K562 (cell line): ENCODE measurements around the gene RRAGD.

Experiments
- ADNP ChIP-seq: fragments of 200-800 bp; sonication (Bioruptor generic); IDR thresholded peaks from 2 replicates; pipeline ENCODE4 v1.6.1; 2016; ENCODE audit warnings: missing genetic modification characterization, missing compliant biosample characterization
- ATF2 ChIP-seq: sonication (generic); formaldehyde crosslinking; IDR thresholded peaks from 2 replicates; pipeline ENCODE4 v1.8.1; 2022; ENCODE audit warnings: missing genetic modification reagents
- CBFA2T2 ChIP-seq: fragments of 450-650 bp; conservative IDR thresholded peaks from 2 replicates; pipeline ENCODE4 v1.6.1; 2017; ENCODE audit warnings: mild to moderate bottlenecking
- NFIC ChIP-seq: fragments of 450-650 bp; IDR thresholded peaks from 2 replicates; pipeline ENCODE4 v1.6.1; 2017; ENCODE audit warnings: mild to moderate bottlenecking, inconsistent platforms
- POLR2A ChIP-seq: fragments of 450-650 bp; conservative IDR thresholded peaks from 2 replicates; pipeline ENCODE4 v1.6.1; 2016
- RAD21 ChIP-seq, 2 experiments: fragments of 250-450 bp in 1 of 2; fragments of 450-650 bp in 1 of 2; sonication (Bioruptor Pico) in 1 of 2; formaldehyde crosslinking in 1 of 2; IDR thresholded peaks in 1 of 2; conservative IDR thresholded peaks in 1 of 2; 2 replicates each; pipeline versions ENCODE4 v1.4.0 to v1.8.0; 2020 to 2022; ENCODE audit warnings: mild to moderate bottlenecking in 2 of 2, moderate library complexity in 1 of 2
- TARDBP ChIP-seq: fragments of 450-650 bp; IDR thresholded peaks from 2 replicates; pipeline ENCODE4 v1.6.1; 2016
- TOE1 ChIP-seq, 2 experiments: fragments of 450-650 bp in 1 of 2; sonication (generic) in 1 of 2; formaldehyde crosslinking in 1 of 2; IDR thresholded peaks; 2 replicates each; pipeline versions ENCODE4 v1.7.1 to v1.8.0; 2016 to 2022; ENCODE audit warnings: borderline replicate concordance in 2 of 2, mild to moderate bottlenecking in 2 of 2, antibody characterized with exemption in 1 of 2, inconsistent platforms in 1 of 2, low read depth in 1 of 2, missing genetic modification reagents in 1 of 2, moderate library complexity in 1 of 2
- ZNF124 ChIP-seq: sonication (generic); formaldehyde crosslinking; IDR thresholded peaks from 2 replicates; pipeline ENCODE4 v1.8.1; 2022; ENCODE audit warnings: missing genetic modification reagents
- TF ChIP-seq, protein P1 (sequence below), 3 experiments: IDR thresholded peaks in 2 of 3; conservative IDR thresholded peaks in 1 of 3; 2 replicates each; pipeline ENCODE4 v1.5.1; 2011 to 2012; ENCODE audit warnings: low read length in 3 of 3, mild to moderate bottlenecking in 3 of 3, control low read depth in 2 of 3, improper control_type of control experiment in 1 of 3, inconsistent platforms in 1 of 3, low read depth in 1 of 3, mixed read lengths in 1 of 3, moderate library complexity in 1 of 3; ENCODE audit not compliant: insufficient read depth in 2 of 3
- TF ChIP-seq, protein P2 (sequence below), 2 experiments: fragments of 450-650 bp in 1 of 2; sonication (generic) in 1 of 2; formaldehyde crosslinking in 1 of 2; IDR thresholded peaks; 2 replicates each; pipeline versions ENCODE4 v1.7.1 to v1.9.0; 2016 to 2022; ENCODE audit warnings: inconsistent platforms in 1 of 2, mild to moderate bottlenecking in 1 of 2, missing genetic modification reagents in 1 of 2
- TF ChIP-seq, protein P3 (sequence below), 2 experiments: fragments of 450-650 bp; IDR thresholded peaks; 2 replicates each; pipeline ENCODE4 v1.6.1; 2018; ENCODE audit warnings: mild to moderate bottlenecking in 2 of 2, low read depth in 1 of 2; ENCODE audit not compliant: partially characterized antibody in 2 of 2
- TF ChIP-seq, protein P4 (sequence below): fragments of 450-650 bp; IDR thresholded peaks from 2 replicates; pipeline ENCODE4 v1.6.1; 2017; ENCODE audit warnings: antibody characterized with exemption, mild to moderate bottlenecking

- TF ChIP-seq, protein P1, sequence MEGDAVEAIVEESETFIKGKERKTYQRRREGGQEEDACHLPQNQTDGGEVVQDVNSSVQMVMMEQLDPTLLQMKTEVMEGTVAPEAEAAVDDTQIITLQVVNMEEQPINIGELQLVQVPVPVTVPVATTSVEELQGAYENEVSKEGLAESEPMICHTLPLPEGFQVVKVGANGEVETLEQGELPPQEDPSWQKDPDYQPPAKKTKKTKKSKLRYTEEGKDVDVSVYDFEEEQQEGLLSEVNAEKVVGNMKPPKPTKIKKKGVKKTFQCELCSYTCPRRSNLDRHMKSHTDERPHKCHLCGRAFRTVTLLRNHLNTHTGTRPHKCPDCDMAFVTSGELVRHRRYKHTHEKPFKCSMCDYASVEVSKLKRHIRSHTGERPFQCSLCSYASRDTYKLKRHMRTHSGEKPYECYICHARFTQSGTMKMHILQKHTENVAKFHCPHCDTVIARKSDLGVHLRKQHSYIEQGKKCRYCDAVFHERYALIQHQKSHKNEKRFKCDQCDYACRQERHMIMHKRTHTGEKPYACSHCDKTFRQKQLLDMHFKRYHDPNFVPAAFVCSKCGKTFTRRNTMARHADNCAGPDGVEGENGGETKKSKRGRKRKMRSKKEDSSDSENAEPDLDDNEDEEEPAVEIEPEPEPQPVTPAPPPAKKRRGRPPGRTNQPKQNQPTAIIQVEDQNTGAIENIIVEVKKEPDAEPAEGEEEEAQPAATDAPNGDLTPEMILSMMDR (IDR thresholded peaks at IDR 0.05 in 2 of 3, conservative IDR thresholded peaks at IDR 0.05 in 1 of 3; ENCODE audit: insufficient read depth in 2 of 3, low read depth in 1 of 3, low read length in 3 of 3), result no peak
- TF ChIP-seq TOE1 (IDR thresholded peaks at IDR 0.05; ENCODE audit: borderline replicate concordance), result no peak
- no peak for TF ChIP-seq TOE1 (CRISPR knock-in tag; IDR thresholded peaks at IDR 0.05; ENCODE audit: borderline replicate concordance, low read depth)
- TF ChIP-seq, protein P2, sequence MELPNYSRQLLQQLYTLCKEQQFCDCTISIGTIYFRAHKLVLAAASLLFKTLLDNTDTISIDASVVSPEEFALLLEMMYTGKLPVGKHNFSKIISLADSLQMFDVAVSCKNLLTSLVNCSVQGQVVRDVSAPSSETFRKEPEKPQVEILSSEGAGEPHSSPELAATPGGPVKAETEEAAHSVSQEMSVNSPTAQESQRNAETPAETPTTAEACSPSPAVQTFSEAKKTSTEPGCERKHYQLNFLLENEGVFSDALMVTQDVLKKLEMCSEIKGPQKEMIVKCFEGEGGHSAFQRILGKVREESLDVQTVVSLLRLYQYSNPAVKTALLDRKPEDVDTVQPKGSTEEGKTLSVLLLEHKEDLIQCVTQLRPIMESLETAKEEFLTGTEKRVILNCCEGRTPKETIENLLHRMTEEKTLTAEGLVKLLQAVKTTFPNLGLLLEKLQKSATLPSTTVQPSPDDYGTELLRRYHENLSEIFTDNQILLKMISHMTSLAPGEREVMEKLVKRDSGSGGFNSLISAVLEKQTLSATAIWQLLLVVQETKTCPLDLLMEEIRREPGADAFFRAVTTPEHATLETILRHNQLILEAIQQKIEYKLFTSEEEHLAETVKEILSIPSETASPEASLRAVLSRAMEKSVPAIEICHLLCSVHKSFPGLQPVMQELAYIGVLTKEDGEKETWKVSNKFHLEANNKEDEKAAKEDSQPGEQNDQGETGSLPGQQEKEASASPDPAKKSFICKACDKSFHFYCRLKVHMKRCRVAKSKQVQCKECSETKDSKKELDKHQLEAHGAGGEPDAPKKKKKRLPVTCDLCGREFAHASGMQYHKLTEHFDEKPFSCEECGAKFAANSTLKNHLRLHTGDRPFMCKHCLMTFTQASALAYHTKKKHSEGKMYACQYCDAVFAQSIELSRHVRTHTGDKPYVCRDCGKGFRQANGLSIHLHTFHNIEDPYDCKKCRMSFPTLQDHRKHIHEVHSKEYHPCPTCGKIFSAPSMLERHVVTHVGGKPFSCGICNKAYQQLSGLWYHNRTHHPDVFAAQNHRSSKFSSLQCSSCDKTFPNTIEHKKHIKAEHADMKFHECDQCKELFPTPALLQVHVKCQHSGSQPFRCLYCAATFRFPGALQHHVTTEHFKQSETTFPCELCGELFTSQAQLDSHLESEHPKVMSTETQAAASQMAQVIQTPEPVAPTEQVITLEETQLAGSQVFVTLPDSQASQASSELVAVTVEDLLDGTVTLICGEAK (IDR thresholded peaks at IDR 0.05), result no peak
- TF ChIP-seq, protein P2 (CRISPR knock-in tag; IDR thresholded peaks at IDR 0.05), result no peak
- TF ChIP-seq NFIC, result no peak
- TF ChIP-seq ATF2 (CRISPR knock-in tag), result no peak
- no peak for TF ChIP-seq CBFA2T2
- TF ChIP-seq ZNF124 (CRISPR knock-in tag), result no peak
- TF ChIP-seq, protein P3, sequence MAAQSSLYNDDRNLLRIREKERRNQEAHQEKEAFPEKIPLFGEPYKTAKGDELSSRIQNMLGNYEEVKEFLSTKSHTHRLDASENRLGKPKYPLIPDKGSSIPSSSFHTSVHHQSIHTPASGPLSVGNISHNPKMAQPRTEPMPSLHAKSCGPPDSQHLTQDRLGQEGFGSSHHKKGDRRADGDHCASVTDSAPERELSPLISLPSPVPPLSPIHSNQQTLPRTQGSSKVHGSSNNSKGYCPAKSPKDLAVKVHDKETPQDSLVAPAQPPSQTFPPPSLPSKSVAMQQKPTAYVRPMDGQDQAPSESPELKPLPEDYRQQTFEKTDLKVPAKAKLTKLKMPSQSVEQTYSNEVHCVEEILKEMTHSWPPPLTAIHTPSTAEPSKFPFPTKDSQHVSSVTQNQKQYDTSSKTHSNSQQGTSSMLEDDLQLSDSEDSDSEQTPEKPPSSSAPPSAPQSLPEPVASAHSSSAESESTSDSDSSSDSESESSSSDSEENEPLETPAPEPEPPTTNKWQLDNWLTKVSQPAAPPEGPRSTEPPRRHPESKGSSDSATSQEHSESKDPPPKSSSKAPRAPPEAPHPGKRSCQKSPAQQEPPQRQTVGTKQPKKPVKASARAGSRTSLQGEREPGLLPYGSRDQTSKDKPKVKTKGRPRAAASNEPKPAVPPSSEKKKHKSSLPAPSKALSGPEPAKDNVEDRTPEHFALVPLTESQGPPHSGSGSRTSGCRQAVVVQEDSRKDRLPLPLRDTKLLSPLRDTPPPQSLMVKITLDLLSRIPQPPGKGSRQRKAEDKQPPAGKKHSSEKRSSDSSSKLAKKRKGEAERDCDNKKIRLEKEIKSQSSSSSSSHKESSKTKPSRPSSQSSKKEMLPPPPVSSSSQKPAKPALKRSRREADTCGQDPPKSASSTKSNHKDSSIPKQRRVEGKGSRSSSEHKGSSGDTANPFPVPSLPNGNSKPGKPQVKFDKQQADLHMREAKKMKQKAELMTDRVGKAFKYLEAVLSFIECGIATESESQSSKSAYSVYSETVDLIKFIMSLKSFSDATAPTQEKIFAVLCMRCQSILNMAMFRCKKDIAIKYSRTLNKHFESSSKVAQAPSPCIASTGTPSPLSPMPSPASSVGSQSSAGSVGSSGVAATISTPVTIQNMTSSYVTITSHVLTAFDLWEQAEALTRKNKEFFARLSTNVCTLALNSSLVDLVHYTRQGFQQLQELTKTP (IDR thresholded peaks at IDR 0.05; ENCODE audit: low read depth in 1 of 2, partially characterized antibody in 2 of 2), result no peak
- TF ChIP-seq RAD21 (CRISPR knock-in tag; conservative IDR thresholded peaks at IDR 0.05 in 1 of 2, IDR thresholded peaks at IDR 0.05 in 1 of 2), result no peak
- TF ChIP-seq POLR2A, result no peak
- no peak for TF ChIP-seq ADNP (tag)
- TF ChIP-seq TARDBP, result no peak
- TF ChIP-seq, protein P4, sequence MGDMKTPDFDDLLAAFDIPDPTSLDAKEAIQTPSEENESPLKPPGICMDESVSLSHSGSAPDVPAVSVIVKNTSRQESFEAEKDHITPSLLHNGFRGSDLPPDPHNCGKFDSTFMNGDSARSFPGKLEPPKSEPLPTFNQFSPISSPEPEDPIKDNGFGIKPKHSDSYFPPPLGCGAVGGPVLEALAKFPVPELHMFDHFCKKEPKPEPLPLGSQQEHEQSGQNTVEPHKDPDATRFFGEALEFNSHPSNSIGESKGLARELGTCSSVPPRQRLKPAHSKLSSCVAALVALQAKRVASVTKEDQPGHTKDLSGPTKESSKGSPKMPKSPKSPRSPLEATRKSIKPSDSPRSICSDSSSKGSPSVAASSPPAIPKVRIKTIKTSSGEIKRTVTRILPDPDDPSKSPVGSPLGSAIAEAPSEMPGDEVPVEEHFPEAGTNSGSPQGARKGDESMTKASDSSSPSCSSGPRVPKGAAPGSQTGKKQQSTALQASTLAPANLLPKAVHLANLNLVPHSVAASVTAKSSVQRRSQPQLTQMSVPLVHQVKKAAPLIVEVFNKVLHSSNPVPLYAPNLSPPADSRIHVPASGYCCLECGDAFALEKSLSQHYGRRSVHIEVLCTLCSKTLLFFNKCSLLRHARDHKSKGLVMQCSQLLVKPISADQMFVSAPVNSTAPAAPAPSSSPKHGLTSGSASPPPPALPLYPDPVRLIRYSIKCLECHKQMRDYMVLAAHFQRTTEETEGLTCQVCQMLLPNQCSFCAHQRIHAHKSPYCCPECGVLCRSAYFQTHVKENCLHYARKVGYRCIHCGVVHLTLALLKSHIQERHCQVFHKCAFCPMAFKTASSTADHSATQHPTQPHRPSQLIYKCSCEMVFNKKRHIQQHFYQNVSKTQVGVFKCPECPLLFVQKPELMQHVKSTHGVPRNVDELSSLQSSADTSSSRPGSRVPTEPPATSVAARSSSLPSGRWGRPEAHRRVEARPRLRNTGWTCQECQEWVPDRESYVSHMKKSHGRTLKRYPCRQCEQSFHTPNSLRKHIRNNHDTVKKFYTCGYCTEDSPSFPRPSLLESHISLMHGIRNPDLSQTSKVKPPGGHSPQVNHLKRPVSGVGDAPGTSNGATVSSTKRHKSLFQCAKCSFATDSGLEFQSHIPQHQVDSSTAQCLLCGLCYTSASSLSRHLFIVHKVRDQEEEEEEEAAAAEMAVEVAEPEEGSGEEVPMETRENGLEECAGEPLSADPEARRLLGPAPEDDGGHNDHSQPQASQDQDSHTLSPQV, result no peak
Measured at GRCh38 chr6:89436226-89436625, 24.2 kb upstream of the RRAGD start.
